A172 (cell line): ENCODE data around the gene APPL1. TPM values are rescaled to one million over a fixed set of nuclear protein-coding genes. Genes with fewer than 3 reads are reported as not detected.

Experiments used
- DNase-seq: peaks from one replicate; pipeline ENCODE4 v3.0.0-alpha.2; 2015; ENCODE audit warnings: low spot score
- total RNA-seq: library from RNA; depleted of rRNA; stranded (reverse); fragments of >200 nt; shearing (Covaris generic); gene quantifications from 2 replicates; pipeline ENCODE4 v1.2.3, GENCODE V29; 2014; rRNA removed

The APPL1 gene, protein sequence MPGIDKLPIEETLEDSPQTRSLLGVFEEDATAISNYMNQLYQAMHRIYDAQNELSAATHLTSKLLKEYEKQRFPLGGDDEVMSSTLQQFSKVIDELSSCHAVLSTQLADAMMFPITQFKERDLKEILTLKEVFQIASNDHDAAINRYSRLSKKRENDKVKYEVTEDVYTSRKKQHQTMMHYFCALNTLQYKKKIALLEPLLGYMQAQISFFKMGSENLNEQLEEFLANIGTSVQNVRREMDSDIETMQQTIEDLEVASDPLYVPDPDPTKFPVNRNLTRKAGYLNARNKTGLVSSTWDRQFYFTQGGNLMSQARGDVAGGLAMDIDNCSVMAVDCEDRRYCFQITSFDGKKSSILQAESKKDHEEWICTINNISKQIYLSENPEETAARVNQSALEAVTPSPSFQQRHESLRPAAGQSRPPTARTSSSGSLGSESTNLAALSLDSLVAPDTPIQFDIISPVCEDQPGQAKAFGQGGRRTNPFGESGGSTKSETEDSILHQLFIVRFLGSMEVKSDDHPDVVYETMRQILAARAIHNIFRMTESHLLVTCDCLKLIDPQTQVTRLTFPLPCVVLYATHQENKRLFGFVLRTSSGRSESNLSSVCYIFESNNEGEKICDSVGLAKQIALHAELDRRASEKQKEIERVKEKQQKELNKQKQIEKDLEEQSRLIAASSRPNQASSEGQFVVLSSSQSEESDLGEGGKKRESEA
- total RNA-seq = 28.6 and 32.0 TPM in 2 replicates

DNA sequence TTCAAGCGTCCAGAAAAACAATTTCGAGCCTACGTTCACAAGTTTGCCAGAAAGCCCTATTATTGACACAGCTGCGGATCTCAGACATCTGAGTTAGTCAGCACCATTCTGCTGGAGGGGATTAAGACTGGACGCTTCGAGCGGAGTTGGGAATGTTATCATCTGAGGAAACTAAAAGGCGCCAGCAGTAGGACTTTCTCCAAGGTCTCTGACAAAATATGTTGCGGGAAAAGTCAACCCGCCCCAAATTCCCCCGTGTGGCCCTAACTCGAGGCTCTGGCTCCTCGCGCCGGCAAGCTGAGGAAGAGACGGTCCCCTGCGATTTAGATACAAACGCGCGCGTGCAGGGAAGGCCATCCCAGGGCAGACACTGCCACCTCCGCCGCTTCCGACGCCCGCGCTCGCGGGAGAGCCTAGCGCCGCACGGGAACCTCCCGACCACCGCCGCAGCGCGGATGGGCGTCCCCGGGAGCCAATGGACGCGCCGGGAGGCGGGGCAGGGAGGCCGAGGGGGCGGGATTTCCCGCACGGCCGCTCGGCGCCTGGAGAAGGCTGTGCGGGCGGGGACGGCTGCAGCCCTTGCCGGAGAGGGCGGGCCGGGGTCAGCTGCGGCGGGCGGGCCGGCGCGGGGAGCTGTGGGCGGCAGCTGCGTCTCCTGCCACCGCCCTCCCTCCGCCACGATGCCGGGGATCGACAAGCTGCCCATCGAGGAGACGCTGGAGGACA, at the start of gene APPL1:
Gene APPL1 (plus strand): TSS at position 526 of the 726 bp plus-strand sequence. CDS start 155 bp downstream, at position 681.
- DNase-seq = peak; percentile 66

DNA sequence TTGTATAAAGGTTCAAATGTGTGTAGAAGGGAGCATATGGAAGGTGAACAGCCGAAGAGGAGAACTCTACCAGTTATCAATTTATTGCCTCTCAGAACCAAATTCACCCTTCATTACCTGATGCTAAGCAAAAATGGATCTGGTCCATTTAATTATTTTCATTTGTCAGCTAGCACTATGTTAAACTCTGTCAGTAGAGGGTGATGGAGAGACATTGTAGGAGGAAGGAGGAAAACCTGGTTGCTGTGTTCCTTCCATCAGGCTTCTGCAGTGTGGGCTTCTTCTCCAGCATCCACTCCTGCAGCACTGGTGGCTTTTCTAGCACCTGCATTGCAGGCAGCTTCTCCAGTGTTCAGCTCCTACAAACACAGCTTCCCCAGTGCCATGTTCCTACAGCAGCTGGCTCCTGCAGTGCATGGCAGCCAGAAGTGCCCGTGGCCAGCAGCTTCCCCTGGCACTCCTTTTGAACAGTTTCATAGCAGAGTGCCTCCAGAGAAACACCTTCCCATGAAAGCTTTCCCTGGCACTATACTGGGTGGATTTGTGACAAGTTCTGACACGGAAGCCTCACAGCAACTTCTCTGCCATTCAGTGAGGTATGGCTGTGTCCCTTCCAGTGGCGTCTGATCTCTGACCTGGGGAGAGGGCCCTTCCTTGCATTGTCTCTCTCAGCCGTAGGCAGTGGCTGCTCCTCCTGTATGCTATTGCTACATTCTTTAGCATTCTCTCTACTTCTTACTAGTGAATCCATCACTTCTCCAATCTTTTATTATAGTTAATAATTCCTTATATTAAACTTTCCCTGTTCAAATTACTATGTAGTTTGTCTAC, 47.7 kb upstream of the APPL1 start:
- peak; percentile 9 for DNase-seq

DNA sequence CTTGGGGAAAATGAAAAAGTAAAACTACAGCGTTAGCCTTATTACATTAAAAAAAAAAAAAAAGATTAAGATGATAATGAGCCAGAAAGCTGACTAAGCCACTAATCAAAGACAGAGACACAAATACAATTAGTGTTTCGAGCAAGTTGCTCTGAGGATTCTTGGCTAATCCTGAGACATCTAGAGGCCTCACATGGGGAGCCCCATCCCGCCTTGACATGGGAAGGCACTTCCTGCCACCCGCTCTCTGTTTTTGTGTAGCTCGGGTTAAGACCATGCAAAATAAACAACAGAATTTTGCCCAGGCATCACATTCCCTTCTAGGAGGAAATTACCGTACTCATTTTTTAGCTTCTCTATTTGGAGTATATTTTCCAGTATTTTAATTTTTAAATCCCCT, 43.0 kb upstream of the APPL1 start:
- no peak for DNase-seq

DNA sequence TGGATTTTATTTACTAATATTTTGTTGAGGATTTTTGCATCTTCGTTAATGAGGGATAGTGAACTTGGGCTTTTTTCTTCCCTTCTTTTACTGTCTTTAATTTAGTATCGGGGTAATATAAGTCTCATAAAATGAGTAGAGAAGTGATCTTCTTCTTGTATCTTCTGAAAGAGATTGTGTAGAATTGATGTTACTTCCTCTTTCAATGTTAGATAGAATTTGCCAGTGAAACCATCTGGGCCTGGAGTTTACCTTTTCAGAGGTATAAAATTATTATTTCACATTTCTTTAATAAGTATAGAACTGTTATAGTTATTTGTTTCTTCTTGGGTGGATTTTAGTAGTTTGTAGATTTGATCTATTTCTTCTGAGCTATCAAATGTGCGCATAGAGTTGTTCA, 35.5 kb upstream of the APPL1 start:
- no peak for DNase-seq

DNA sequence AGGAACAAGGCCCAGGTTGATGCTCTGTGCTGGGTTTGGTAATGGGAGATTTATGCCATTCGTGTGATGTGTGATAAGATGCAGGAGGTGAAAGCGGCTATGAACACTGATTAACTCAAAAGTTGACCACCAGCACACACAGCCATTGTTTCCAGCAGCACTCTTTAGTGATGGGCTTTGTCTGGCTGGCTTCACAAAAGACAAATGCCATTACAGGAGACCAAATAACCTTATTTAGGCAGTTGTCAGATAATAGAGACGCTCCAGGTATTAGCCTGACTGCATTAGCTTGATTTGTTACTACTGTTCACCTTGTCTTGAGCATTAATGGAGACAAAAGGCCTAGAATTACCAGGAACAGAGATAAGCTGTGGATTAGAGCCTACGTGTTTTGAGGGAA, 32.9 kb upstream of the APPL1 start:
- no peak for DNase-seq

DNA sequence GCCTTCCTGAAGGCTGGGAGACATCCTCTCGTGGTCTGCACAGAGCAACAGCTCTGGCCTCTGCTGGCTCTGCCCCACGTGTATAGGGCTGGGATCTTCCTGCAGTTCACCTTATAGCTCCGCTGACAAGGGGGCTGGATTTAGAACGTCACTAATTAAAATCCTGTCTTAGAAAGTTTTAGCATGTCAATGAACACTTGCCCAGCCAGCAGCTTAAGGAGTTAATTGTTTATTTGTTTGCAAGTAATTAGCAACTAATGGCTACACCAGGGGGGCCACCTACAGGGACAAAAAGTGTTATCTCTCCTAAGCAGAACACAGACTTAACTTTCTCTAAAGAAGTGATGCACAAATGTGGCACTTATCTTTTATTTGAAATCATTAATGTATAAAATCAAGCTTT, 27.6 kb upstream of the APPL1 start, which contains the start of gene HESX1:
Gene HESX1 (minus strand): TSS at position 84 of the 403 bp plus-strand sequence. CDS start 60 bp downstream, at position 24.
- DNase-seq = no peak

DNA sequence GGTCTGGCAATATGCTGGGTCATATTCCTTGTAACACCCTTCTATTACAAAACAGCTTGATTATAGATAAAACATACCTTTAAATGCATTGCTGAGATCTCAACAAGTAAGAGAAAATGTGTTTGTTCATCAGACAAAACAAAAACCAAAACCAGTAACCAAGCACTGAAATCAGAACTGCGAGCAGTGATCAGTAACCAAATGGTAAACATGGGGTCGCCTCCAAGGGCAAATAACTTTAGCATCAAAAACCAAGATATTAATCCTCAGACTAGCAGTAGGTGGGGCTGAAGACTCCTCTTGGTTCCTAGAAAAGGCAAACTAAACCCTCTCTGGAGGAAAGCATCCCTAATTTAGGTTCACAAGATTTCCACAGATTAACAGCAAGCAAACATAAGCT, 21.1 kb upstream of the APPL1 start:
- DNase-seq = no peak

DNA sequence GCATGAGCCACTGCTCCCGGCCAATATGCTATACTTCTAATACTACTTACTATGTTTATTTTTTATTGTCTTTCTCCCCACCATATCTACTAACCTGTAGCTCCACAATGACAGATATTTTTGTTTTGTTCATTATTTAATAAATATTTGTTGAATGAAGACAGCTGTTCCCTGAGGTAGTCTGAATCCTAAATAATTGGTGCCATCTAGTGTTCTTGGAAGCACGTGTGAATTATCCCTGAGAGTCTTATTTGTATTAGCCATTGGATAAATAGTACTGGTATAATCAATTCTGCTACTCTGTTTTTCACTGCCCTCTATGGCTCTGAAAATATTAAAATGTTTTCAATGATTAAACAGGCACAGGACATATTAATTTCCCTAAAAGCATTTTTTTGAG, 5.6 kb upstream of the APPL1 start:
- DNase-seq = no peak

DNA sequence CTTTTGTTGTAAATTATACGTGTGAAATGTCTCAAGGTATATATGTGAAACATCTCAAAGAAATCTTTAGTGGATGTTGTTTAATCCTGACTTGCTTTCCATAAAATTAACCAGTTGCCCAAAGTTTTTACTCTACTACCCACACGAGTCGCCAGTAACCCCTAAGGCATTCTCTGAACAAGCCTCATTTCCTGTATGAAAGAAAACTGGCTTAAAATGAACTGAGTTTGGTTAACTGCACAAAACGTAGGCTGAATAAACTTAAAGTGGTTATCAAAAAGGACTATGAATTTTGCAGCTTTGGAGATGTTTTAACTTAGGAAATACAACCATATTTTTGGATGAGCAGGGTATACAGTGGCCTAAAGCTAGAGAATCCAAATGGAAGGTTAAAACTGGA, 2.7 kb upstream of the APPL1 start:
- no peak for DNase-seq

DNA sequence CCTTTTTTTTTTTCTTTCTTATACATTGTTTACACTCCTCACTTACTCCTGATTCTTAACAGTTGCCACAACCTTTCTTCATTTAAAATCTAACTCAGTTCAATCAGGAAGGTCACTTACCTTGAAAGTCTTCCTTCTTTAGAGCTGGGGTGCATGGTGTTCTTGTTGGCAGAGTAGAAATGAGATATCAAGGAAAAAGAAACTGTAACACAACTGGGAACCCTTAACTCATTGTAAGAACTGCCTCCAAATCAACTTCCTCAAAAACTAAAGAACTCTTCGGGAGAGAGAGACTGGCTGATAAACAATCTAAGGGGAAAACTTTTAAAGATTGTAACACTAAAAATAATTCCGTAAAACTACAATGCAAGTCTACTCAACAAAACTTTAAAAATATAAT, 1.4 kb upstream of the APPL1 start:
- DNase-seq = no peak

DNA sequence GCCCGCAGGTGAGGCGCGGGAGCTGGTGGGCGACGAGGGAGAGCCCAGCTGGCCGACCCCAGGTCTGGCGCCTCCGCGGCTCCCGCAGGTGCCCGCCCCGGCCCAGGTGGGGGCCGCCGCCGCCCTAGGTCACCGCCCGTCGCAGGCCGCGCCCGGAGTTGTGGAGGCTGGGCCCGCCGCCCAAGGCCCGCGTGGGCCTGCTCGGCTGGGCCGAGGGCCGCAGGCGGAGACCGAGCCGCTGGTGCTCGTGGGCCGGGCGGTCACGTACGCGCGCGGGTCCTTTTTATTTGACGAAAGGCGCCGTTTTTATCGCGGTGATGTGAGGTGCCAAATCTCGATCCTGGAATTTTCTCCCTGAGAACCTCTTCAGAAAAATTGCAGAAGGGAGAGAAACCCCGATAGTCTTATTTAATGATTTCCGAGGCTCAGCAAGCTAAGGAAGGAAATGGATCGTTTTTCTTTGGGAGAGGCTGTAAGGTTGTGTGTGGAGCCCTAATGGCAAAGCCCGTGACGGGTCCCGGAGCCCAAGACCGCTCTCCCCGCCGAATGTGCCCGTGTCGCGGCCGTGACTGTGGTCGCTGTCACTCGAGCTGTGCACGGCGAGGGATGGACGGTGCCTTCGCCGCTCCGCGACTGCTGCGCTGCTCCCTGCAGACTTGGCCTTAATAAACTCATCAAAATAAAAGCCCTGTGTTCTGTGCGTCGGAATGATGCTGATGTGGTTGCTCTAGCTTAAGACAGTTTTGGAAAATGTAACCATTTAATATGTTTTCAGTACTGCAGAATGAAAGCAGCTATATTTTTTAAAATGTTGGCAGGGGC, 612 bp downstream of the APPL1 start:
- DNase-seq = peak; percentile 26

DNA sequence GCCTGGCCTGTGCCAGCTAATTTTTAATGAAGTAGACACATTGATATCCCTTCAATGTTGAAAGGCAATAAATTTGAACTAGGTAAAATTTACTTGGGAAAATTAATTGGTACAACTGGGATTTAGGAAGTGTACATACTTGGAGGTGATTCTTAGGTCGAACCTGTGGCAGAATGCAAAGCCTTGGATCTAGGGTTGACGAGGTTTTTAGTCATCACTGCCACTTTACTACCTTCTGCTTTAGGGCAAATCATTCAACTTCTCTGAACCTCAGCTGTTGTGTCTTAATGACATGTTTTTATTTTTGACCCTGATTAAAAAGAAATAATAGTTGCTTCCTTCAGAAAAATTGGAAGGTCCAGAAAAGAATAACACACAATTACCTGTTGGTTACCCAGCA, 2.5 kb downstream of the APPL1 start:
- no peak for DNase-seq

DNA sequence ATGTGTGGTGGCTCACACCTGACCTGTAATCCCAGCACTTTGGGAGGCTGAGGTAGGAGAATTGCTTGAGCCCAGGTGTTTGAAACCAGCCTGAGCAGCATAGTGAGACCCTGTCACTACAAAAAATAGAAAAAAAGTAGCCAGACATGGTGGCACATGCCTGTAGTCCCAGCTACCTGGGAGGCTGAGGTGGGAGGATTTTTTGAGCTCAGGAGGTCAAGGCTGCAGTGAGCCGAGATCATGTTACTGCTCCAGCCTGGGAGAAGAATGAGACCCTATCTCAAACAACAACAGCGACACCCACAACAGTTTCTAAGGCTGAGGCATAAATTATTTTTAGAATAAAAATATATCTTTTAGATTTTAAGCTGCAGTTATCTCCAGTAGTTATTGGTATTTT, 6.3 kb downstream of the APPL1 start:
- DNase-seq = no peak

DNA sequence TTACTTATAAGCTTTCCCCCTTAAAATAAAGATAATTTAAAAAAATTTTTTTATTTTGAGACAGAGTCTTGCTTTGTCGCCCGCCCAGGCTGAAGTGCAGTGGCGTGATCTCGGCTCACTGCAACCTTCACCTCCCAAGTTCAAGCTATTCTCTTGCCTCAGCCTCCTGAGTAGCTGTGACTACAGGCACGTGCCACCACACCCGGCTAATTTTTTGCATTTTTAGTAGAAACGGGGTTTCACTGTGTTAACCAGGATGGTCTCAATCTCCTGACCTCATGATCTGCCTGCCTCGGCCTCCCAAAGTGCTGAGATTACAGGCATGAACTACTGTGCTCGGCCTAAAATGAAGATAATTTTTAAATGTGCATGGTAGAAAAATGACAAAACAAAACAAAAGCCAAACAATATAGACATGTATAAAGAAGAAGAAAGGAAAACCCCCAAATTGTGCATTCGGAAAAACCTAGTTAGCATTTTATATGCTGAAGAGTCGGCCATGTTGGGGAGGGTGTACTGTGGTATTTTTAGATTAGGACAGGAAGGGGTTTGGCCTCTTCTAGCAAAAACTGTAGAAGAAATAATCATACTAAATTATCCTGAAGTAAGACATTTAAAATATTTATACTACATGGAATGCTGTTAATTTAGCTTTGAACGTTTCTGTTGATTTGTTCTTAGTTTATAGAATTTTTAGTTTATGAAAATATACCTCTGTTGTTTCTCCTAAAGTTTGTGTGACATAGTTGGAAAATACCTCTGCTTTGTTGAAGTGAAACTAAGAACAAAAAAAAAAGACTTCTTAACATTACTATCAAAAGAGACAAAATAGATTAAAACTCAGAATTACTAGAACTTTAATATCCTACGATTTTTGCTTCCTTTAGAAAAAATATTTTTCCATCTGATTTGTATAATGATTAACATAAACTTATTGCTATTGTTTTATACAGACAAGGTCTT, 7.4 kb downstream of the APPL1 start:
- DNase-seq = no peak

DNA sequence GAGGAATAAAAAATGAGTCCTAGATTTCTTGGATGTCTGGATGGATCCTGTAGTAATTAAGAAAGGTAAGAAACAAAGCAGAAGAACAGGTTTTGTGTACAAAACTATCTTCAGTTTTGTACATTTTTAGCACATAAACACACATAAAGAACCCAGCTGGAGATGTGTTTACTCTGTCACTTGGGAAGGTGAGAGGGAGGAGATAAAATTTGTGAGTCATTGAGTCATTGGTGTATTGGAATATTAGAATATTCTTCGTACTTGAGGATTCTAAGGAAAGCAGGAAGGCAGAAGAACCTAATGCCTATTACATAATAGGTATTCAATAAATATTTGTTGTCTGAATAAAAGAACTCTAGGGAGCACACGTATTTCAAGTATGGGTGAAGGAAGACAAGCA, 17.4 kb downstream of the APPL1 start:
- no peak for DNase-seq

DNA sequence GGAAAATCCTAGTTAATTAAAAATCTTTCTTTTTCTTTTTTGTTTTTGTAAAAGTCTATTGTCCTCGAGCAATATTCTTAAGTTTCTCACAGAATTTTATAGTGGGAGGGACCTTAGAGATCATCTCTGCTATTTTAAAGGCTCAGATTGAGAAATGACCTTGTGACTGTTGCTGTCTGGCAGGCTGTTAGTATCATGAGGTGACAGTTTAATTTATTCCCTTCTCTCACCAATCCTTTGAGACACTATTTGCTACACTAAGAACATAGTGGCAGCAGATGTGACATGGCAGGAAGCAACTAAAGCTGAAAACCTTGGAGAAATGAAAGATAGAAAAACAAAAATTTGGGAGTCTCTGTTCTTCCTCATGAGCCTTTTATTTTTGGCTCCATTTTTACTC, 24.9 kb downstream of the APPL1 start:
- no peak for DNase-seq

DNA sequence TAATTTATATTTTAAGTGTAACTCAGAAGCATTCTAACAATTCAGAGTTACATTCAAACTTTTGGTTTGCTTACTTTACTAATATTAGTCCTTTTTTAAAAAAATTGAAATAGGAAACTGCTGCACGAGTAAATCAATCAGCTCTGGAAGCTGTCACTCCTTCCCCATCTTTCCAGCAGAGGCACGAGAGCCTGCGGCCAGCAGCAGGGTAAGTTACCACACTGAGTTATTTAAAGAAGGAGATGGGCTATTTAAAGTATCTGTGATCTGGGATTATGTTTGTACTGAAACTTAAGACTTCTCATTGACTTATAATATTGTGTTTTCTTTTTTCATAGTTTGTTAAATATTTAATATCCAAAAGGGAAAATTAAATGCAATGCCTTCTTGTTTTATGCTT, 29.3 kb downstream of the APPL1 start:
- no peak for DNase-seq

DNA sequence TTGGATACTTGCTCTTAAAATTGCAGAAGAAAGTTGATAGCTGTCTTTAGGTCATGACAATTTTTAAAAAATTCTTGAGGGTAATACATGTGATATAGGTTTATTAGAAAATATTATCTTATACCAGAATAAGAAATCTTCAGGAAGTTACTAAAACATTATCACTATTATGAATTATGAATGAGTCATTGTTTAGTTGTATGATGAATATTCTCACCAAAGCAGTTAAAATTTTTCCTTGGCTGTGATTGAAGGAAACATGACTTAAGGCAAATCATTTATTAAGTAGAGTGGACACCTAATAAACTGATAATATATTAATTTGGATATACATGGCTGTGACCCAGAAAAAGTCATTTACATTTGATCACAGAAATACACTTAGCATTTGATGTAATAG, 30.1 kb downstream of the APPL1 start:
- DNase-seq = no peak

DNA sequence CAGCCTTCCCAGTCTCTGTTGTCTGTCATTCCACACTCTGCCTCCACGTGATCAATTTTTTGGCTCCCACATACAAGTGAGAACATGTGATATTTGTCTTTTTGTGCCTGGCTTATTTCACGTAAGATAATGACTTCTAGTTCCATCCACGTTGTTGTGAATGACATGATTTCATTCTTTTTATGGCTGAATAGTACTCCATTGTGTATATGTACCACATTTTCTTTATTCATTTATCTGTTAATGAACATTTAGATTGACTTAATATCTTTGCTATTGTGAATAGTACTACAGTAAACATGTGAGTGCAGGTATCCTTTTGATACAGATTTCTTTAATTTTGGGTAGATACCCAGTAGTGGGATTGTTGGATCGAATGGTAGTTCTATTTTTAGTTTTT, 33.6 kb downstream of the APPL1 start:
- no peak for DNase-seq

DNA sequence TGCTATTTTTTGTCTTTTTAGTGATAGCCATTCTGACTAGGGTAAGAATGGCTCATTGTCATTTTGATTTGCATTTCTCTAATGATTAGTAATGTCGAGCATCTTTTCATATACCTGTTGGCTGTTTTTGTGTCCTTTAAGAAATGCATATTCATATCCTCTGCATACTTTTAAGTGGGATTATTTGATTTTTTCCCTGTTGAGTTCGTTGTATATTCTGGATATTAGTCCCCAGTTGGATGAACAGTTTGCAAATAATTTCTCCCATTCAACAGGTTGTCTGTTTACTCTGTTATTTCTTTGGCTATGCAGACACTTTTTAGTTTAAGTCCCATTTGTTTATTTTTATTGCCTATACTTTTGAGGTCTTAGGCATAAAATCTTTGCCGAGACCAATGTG, 34.4 kb downstream of the APPL1 start:
- DNase-seq = no peak
